Measurements from ENCODE around the gene SERTAD3.
A peak's percentile ranks its signal among the peaks of the same experiment; 100 is the strongest.

The SERTAD3 gene

GRCh38 chr19:40425450-40426287 is 18.5 kb downstream of the SERTAD3 start, which contains the start of gene SERTAD1:
Gene SERTAD1 (minus strand): TSS chr19:40425992. CDS start chr19:40423546, 2,446 bp downstream.
- peak; percentile 100 for DNase-seq (ENCODE audit: low read depth)

GRCh38 chr19:40424637-40425449 is 19.3 kb downstream of the SERTAD3 start:
- DNase-seq (ENCODE audit: low read depth), result no peak

- DNase-seq (ENCODE audit: low read depth), result no peak
Observed at GRCh38 chr19:40423938-40424337, 20.2 kb downstream of the SERTAD3 start.

- DNase-seq (ENCODE audit: low read depth), result no peak
Observed at GRCh38 chr19:40422748-40423566, 21.2 kb downstream of the SERTAD3 start.

- DNase-seq (ENCODE audit: low read depth), result no peak
Observed at GRCh38 chr19:40421993-40422747, 22.0 kb downstream of the SERTAD3 start.

- peak; percentile 61 for DNase-seq (ENCODE audit: low read depth)
Observed at GRCh38 chr19:40420766-40421765, 23.1 kb downstream of the SERTAD3 start.

GRCh38 chr19:40420451-40420765 is 23.7 kb downstream of the SERTAD3 start:
- DNase-seq (ENCODE audit: low read depth), result no peak

- DNase-seq (ENCODE audit: low read depth), result no peak
Observed at GRCh38 chr19:40419780-40420179, 24.4 kb downstream of the SERTAD3 start.

GRCh38 chr19:40419066-40419612 is 25.0 kb downstream of the SERTAD3 start:
- DNase-seq (ENCODE audit: low read depth), result no peak

- DNase-seq (ENCODE audit: low read depth), result no peak
Observed at GRCh38 chr19:40418040-40418439, 26.1 kb downstream of the SERTAD3 start.

GRCh38 chr19:40417643-40417981 is 26.5 kb downstream of the SERTAD3 start:
- no peak for DNase-seq (ENCODE audit: low read depth)

GRCh38 chr19:40416918-40417642 is 27.1 kb downstream of the SERTAD3 start:
- DNase-seq (ENCODE audit: low read depth), result no peak

- no peak for DNase-seq (ENCODE audit: low read depth)
Observed at GRCh38 chr19:40415768-40416167, 28.4 kb downstream of the SERTAD3 start.

- no peak for DNase-seq (ENCODE audit: low read depth)
Observed at GRCh38 chr19:40414542-40415535, 29.3 kb downstream of the SERTAD3 start.

GRCh38 chr19:40413291-40413845 is 30.8 kb downstream of the SERTAD3 start, which contains the start of gene PRX:
Gene PRX (minus strand): TSS chr19:40413378. CDS start chr19:40407932, 5,446 bp downstream.
- DNase-seq (ENCODE audit: low read depth), result no peak

GRCh38 chr19:40412866-40413265 is 31.3 kb downstream of the SERTAD3 start:
- no peak for DNase-seq (ENCODE audit: low read depth)

- no peak for DNase-seq (ENCODE audit: low read depth)
Observed at GRCh38 chr19:40411958-40412499, 32.1 kb downstream of the SERTAD3 start.

Measured in activated T-helper 9 cell treated with anti-CD3 and anti-CD28 coated beads, Interleukin-2, amount 50 U/mL, for 16 hours (primary cell).